ENCODE measurements around the gene PDE3B.
"Not testable (repeated sequence)": the region's sequence is repeated elsewhere in the genome, so short reads cannot be mapped to it uniquely, and the experiment has no call there.

PDE3B gene

GRCh38 chr11:14750911-14751310 lies 107.3 kb downstream of the PDE3B start:
- DNase-seq = no peak

- no peak for DNase-seq
Measured at GRCh38 chr11:14751975-14752407, 108.4 kb downstream of the PDE3B start.

- DNase-seq = no peak
Measured at GRCh38 chr11:14755140-14755539, 111.5 kb downstream of the PDE3B start.

- no peak for DNase-seq
Measured at GRCh38 chr11:14756349-14756748, 112.7 kb downstream of the PDE3B start.

GRCh38 chr11:14759300-14760012 lies 115.9 kb downstream of the PDE3B start:
- DNase-seq = not testable (repeated sequence)

GRCh38 chr11:14764179-14764578 lies 120.6 kb downstream of the PDE3B start:
- no peak for DNase-seq

GRCh38 chr11:14764579-14765527 lies 121.2 kb downstream of the PDE3B start:
- no peak for DNase-seq

- DNase-seq = no peak
Measured at GRCh38 chr11:14766585-14766984, 123.0 kb downstream of the PDE3B start.

GRCh38 chr11:14768526-14769188 lies 125.1 kb downstream of the PDE3B start:
- no peak for DNase-seq

- no peak for DNase-seq
Measured at GRCh38 chr11:14773755-14774154, 130.2 kb downstream of the PDE3B start.

- no peak for DNase-seq
Measured at GRCh38 chr11:14774721-14775120, 131.1 kb downstream of the PDE3B start.

GRCh38 chr11:14775897-14776296 lies 132.3 kb downstream of the PDE3B start:
- no peak for DNase-seq

- DNase-seq = not testable (repeated sequence)
Measured at GRCh38 chr11:14778460-14778859, 134.9 kb downstream of the PDE3B start.

- DNase-seq = no peak
Measured at GRCh38 chr11:14783788-14784187, 140.2 kb downstream of the PDE3B start.

GRCh38 chr11:14784230-14784629 lies 140.6 kb downstream of the PDE3B start:
- no peak for DNase-seq

- no peak for DNase-seq
Measured at GRCh38 chr11:14789879-14790484, 146.4 kb downstream of the PDE3B start.

- DNase-seq = no peak
Measured at GRCh38 chr11:14793546-14793945, 149.9 kb downstream of the PDE3B start.

- DNase-seq = not testable (repeated sequence)
Measured at GRCh38 chr11:14796028-14796427, 152.4 kb downstream of the PDE3B start.

GRCh38 chr11:14803846-14804245 lies 160.2 kb downstream of the PDE3B start:
- DNase-seq = no peak

GRCh38 chr11:14809466-14809865 lies 165.9 kb downstream of the PDE3B start:
- no peak for DNase-seq

GRCh38 chr11:14812757-14813156 lies 169.2 kb downstream of the PDE3B start:
- no peak for DNase-seq

- no peak for DNase-seq
Measured at GRCh38 chr11:14813516-14813915, 169.9 kb downstream of the PDE3B start.

- no peak for DNase-seq
Measured at GRCh38 chr11:14818779-14819178, 175.2 kb downstream of the PDE3B start.
